AG04449 (cell line): ENCODE measurements around the gene CAPN13.

ENCODE experiments used
- CTCF ChIA-PET: fragments of 350-600 bp; formaldehyde crosslinking; extraction: SDS; loops from one replicate; lab custom pipeline; 2021; ENCODE audit warnings: antibody characterized with exemption; lab: Yijun Ruan, JAX
- POLR2A ChIA-PET: fragments of 400-600, 350-600 bp; formaldehyde crosslinking; extraction: SDS; loops from one replicate; lab custom pipeline; 2020; ENCODE audit warnings: antibody characterized with exemption, inconsistent platforms; lab: Yijun Ruan, JAX
- DNase-seq: peaks from one replicate; pipeline ENCODE4 v3.0.0-alpha.2; 2010; ENCODE audit warnings: low read depth, low spot score
- H3K4me3 ChIP-seq: 2 replicates; pipeline ENCODE4 v1.5.1; 2011; ENCODE audit warnings: low read depth, mild to moderate bottlenecking, control low read depth, low read length
- TF ChIP-seq, protein P1 (sequence below): IDR thresholded peaks from one replicate; pipeline ENCODE4 v1.5.1; 2011; ENCODE audit warnings: mild to moderate bottlenecking, moderate library complexity, low read length, control low read depth, inconsistent platforms; ENCODE audit not compliant: insufficient read depth; ENCODE audit errors: missing control alignments

The CAPN13 gene

DNA sequence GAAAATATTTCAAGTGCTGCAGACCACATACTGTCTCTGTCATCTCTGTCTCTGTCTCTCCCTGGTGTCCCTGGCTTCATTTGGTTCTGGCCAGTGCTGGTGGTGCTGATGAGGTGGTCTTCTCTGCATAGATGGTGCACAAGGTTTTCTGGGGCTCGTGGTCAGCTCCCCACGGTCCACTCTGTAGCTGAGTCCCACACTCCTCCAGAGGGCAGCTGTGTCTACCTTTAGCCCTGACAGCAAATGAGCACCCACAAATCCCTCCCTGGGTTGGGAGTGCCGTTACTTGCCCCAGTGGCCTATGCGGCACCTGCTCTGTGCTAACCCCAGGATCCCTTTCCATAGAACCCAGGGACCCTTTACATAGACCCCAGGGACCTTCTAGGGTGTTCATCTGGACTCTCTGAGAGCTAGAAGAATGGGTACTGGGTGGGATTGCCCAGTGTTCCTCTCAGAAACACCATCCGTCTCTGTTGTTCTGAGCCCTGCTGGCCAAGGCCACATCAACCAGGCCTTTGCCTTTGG lies 129.3 kb downstream of the CAPN13 start:
- H3K4me3 ChIP-seq, result no peak overlapping the region
- DNase-seq, result no peak
- POLR2A ChIA-PET, result no interaction called here
- CTCF ChIA-PET, result interaction anchor here (1.6 kb wide), 1 partner anchor 29 kb away, joined by 7 read pairs; no protein-coding TSS in a partner anchor
- TF ChIP-seq, protein P1, sequence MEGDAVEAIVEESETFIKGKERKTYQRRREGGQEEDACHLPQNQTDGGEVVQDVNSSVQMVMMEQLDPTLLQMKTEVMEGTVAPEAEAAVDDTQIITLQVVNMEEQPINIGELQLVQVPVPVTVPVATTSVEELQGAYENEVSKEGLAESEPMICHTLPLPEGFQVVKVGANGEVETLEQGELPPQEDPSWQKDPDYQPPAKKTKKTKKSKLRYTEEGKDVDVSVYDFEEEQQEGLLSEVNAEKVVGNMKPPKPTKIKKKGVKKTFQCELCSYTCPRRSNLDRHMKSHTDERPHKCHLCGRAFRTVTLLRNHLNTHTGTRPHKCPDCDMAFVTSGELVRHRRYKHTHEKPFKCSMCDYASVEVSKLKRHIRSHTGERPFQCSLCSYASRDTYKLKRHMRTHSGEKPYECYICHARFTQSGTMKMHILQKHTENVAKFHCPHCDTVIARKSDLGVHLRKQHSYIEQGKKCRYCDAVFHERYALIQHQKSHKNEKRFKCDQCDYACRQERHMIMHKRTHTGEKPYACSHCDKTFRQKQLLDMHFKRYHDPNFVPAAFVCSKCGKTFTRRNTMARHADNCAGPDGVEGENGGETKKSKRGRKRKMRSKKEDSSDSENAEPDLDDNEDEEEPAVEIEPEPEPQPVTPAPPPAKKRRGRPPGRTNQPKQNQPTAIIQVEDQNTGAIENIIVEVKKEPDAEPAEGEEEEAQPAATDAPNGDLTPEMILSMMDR, result no peak

GRCh38 chr2:30677231-30677630 lies 130.0 kb downstream of the CAPN13 start:
- POLR2A ChIA-PET, result no interaction called here
- TF ChIP-seq, protein P1, result no peak

GRCh38 chr2:30675758-30676157 lies 131.5 kb downstream of the CAPN13 start:
- no peak for DNase-seq
- CTCF ChIA-PET, result no interaction called here
- TF ChIP-seq, protein P1, result no peak
- POLR2A ChIA-PET, result no interaction called here
- H3K4me3 ChIP-seq, result no peak overlapping the region

More at GRCh38 chr2:30677231-30677630, 130.0 kb downstream of the CAPN13 start:
- no peak overlapping the region for H3K4me3 ChIP-seq
- CTCF ChIA-PET, result interaction anchor here (1.6 kb wide), 1 partner anchor 29 kb away, joined by 7 read pairs; no protein-coding TSS in a partner anchor
- DNase-seq, result no peak

DNA sequence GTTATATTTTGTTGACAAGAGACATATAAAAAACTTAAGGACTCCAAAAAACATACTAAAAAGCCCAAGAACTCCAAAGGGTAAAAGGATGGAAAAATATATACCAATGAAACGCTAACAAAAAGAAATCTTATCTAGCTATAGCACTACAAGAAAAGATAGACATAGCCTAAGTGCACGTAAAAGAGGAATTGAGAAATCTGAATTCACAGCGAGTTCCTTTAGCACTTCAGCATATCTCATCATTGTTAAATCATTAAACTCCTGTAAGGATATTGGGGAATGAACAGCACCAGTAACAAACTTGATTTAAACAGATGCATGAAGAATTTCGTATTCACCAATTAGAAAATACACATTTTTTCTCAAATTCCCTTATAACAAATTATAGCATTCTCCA lies 134.1 kb downstream of the CAPN13 start:
- no peak overlapping the region for H3K4me3 ChIP-seq
- ChIA-PET POLR2A (no interaction called here), CTCF (interaction anchor here (0.9 kb wide), 1 partner anchor 38 kb away, joined by 5 read pairs; no protein-coding TSS in a partner anchor)
- DNase-seq, result no peak
- TF ChIP-seq, protein P1, result no peak
